OCI-LY7 (cell line): Measurements from ENCODE around the gene GYS1. TPM values are rescaled to one million over a fixed set of nuclear protein-coding genes. Genes with fewer than 3 reads are reported as not detected.

ENCODE experiments used
- BruUV-seq: library from RNA; stranded (reverse); fragments of 400-500 nt; replicated peaks from 2 replicates; lab custom pipeline; 2021; lab: Mats Ljungman, UMichigan
- CTCF ChIA-PET: fragments of 300-600 bp; sonication (Branson Sonifier 250); formaldehyde crosslinking; loops from one replicate; lab custom pipeline; 2022; ENCODE audit warnings: antibody characterized with exemption; ENCODE audit not compliant: unreplicated experiment; lab: Charles Lee
- POLR2A ChIA-PET: fragments of 300-600 bp; sonication (Branson Sonifier 250); formaldehyde crosslinking; loops from one replicate; lab custom pipeline; 2022; ENCODE audit warnings: antibody characterized with exemption; lab: Charles Lee
- DNase-seq: peaks from one replicate; pipeline ENCODE4 v3.0.0-alpha.2; 2015; ENCODE audit warnings: low spot score
- H2AFZ ChIP-seq: fragments of 200-600 bp; sonication (generic), shearing (Covaris generic); 2 replicates; pipeline ENCODE4 v1.6.1; 2014; ENCODE audit warnings: mild to moderate bottlenecking, antibody characterized with exemption, low read length, moderate library complexity
- H3K27ac ChIP-seq: fragments of 200-600 bp; sonication (generic); 2 replicates; pipeline ENCODE4 v1.5.1; 2014; ENCODE audit warnings: mixed run types, low read depth, mild to moderate bottlenecking, moderate library complexity, low read length, inconsistent platforms; ENCODE audit not compliant: poor library complexity, severe bottlenecking
- H3K36me3 ChIP-seq: fragments of 200-600 bp; sonication (generic); 2 replicates; pipeline ENCODE4 v1.6.1; 2014; ENCODE audit warnings: mild to moderate bottlenecking, antibody characterized with exemption, low read length, moderate library complexity, mixed read lengths; ENCODE audit not compliant: insufficient read depth
- H3K4me1 ChIP-seq: fragments of 200-600 bp; sonication (generic); 2 replicates; pipeline ENCODE4 v1.5.1; 2014; ENCODE audit warnings: mild to moderate bottlenecking, low read length; ENCODE audit not compliant: insufficient read depth, poor library complexity, severe bottlenecking
- H3K4me2 ChIP-seq: fragments of 200-600 bp; sonication (generic); 2 replicates; pipeline ENCODE4 v1.6.1; 2014; ENCODE audit warnings: mild to moderate bottlenecking, low read length
- H3K4me3 ChIP-seq: fragments of 200-600 bp; sonication (generic); 2 replicates; pipeline ENCODE4 v1.5.1; 2014; ENCODE audit warnings: mild to moderate bottlenecking, low read depth, low read length; ENCODE audit not compliant: poor library complexity, severe bottlenecking
- H3K79me2 ChIP-seq: fragments of 200-600 bp; sonication (generic); 2 replicates; pipeline ENCODE4 v1.6.1; 2016; ENCODE audit warnings: low read depth, mild to moderate bottlenecking, low read length, moderate library complexity, mixed read lengths; ENCODE audit not compliant: insufficient read depth
- H3K9me2 ChIP-seq: fragments of 200-600 bp; sonication (generic); 2 replicates; pipeline ENCODE4 v1.6.1; 2016; ENCODE audit warnings: mild to moderate bottlenecking, low read length, mixed read lengths; ENCODE audit not compliant: insufficient read depth
- H3K9me3 ChIP-seq: fragments of 200-600 bp; sonication (generic); 2 replicates; pipeline ENCODE4 v1.6.1; 2014; ENCODE audit warnings: mild to moderate bottlenecking, mixed run types, low read length, mixed read lengths
- H4K20me1 ChIP-seq: fragments of 200-600 bp; sonication (generic); 2 replicates; pipeline ENCODE4 v1.6.1; 2014; ENCODE audit warnings: mild to moderate bottlenecking, antibody characterized with exemption, low read length, moderate library complexity, mixed read lengths; ENCODE audit not compliant: insufficient read depth
- EZH2phosphoT487 ChIP-seq: fragments of 200-600 bp; sonication (generic); IDR thresholded peaks from 2 replicates; pipeline ENCODE4 v1.6.1; 2018; ENCODE audit warnings: low read depth, borderline replicate concordance, mild to moderate bottlenecking, mixed run types, antibody characterized with exemption, low read length, moderate library complexity, mixed read lengths
- intact Hi-C: fragments of 100-400 bp; cut with micrococcal nuclease; formaldehyde crosslinking; loops from one replicate; pipeline ENCODE4 v1.10.0; 2022; ENCODE audit not compliant: unreplicated experiment
- total RNA-seq, 2 experiments: library from RNA; depleted of rRNA in 1 of 2; stranded (reverse); fragments of >200 nt in 1 of 2; shearing (Covaris generic) in 1 of 2; gene quantifications; 2 replicates each; pipeline ENCODE4 v1.2.3, GENCODE V29; 2014 to 2022
- TF ChIP-seq, protein P1 (sequence below): fragments of 200-600 bp; sonication (generic); conservative IDR thresholded peaks from 2 replicates; pipeline ENCODE4 v1.5.1; 2014; ENCODE audit warnings: mild to moderate bottlenecking, antibody characterized with exemption, low read length, moderate library complexity, mixed read lengths

GYS1 gene
- total RNA-seq, 2 experiments from 2014 or later = 20.0 to 29.9 TPM

DNA sequence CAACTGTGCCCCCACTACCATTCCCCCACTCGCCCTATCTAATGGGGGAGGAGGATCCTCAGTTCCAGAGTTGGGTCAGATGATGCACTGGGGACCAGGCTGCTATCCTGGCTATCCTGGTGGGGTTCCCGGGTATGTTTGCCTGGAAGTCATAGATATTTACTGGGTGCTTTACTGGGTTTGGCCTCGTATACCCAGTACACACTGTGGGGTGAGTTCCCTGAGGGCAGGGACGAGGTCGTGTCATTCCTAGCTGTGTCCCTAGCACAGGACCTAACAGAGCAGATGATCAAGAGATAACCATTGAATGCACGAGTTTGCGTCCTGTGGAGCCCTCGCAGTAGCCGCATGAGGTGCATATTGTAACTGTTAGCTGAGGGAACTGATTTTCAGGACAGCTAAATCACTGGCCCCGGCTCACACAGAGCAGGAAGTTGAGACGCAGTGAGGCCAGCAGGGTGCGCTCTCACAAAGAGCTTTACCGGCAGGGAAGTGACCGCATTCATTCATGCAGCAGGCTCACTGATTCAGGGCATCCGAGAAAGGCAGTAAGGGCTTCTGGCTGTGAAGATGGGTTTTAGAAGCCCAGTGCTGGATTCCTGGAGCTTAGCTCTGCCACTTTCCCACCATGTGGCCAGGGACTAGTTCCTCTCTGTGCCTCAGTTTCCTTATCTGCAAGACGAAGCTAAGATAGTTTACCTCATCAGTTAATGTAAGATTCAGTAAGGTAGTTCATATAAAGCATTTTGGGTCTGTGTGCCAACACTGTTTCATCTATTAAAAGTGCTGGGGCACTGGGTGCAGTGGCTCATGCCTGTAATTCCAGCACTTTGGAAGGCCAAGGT, 6.6 kb upstream of the GYS1 start:
- Histone ChIP-seq H3K79me2 (peaks cover 37% of the 10 kb centered on the region), H3K9me3 (no peaks in the 10 kb centered on the region), H3K27ac (no peak overlapping the region), H3K4me1 (peaks cover 12% of the 10 kb centered on the region), H4K20me1 (peaks cover 4% of the 10 kb centered on the region; the same call in 1 of the 2 replicates), H3K9me2 (no peaks in the 10 kb centered on the region), H3K4me2 (no peak overlapping the region), H3K4me3 (no peak overlapping the region), H3K36me3 (peaks cover 83% of the 10 kb centered on the region), H2AFZ (no peak overlapping the region)
- intact Hi-C loops = no loop called here
- ChIA-PET POLR2A (no interaction called here), CTCF (no interaction called here)
- no TSS peak for BruUV-seq
- TF ChIP-seq, protein P1, sequence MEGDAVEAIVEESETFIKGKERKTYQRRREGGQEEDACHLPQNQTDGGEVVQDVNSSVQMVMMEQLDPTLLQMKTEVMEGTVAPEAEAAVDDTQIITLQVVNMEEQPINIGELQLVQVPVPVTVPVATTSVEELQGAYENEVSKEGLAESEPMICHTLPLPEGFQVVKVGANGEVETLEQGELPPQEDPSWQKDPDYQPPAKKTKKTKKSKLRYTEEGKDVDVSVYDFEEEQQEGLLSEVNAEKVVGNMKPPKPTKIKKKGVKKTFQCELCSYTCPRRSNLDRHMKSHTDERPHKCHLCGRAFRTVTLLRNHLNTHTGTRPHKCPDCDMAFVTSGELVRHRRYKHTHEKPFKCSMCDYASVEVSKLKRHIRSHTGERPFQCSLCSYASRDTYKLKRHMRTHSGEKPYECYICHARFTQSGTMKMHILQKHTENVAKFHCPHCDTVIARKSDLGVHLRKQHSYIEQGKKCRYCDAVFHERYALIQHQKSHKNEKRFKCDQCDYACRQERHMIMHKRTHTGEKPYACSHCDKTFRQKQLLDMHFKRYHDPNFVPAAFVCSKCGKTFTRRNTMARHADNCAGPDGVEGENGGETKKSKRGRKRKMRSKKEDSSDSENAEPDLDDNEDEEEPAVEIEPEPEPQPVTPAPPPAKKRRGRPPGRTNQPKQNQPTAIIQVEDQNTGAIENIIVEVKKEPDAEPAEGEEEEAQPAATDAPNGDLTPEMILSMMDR = peak; percentile 86
- TF ChIP-seq EZH2phosphoT487 = no peak
- peak; percentile 78 for DNase-seq

DNA sequence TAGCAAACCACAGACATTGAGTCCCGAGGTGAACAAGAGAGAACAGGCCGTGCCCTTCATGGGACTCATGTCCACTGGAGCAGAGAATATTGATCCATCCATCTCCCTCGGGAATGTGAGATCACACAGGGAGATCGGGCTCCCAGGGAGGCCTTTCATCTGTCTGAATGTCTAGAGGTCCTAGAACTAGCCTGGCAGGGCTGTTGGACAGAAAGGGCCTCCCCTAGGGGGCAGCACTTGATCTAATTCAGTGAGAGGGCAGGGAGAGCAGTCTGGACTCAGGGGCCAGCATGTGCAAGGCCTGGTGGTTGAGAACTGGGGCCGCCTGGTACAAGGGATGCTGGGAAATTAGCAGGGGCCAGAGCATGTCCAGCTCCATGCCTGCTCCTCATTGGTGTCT, 4.9 kb upstream of the GYS1 start:
- Histone ChIP-seq H3K36me3 (peaks cover 66% of the 10 kb centered on the region), H3K4me3 (no peak overlapping the region), H4K20me1 (peaks cover 4% of the 10 kb centered on the region; the same call in 1 of the 2 replicates), H3K79me2 (peaks cover 47% of the 10 kb centered on the region), H2AFZ (no peak overlapping the region), H3K9me3 (no peaks in the 10 kb centered on the region), H3K4me1 (peaks cover 15% of the 10 kb centered on the region), H3K27ac (no peak overlapping the region), H3K4me2 (no peak overlapping the region), H3K9me2 (no peaks in the 10 kb centered on the region)
- BruUV-seq = no TSS peak
- POLR2A ChIA-PET = interaction anchor here (0.6 to 0.8 kb wide), 3 partner anchors 11 to 334 kb away, joined by 3 to 5 read pairs (median 3); no protein-coding TSS in a partner anchor
- CTCF ChIA-PET = no interaction called here
- TF ChIP-seq, protein P1 = peak; percentile 78
- TF ChIP-seq EZH2phosphoT487 = no peak
- intact Hi-C loops = no loop called here
- peak; percentile 50 for DNase-seq
